Gastroesophageal sphincter (tissue), 4 donors: Measurements from ENCODE around the gene ZNF415. TPM values are rescaled to one million over a fixed set of nuclear protein-coding genes. Genes with fewer than 3 reads are reported as not detected.

Experiments
- ATAC-seq: fragments of 150-250 bp; one replicate; pipeline ENCODE4 v1.9.1; 2016; ENCODE audit warnings: mild to moderate bottlenecking, moderate library complexity
- H3K27ac ChIP-seq, 4 donors: fragments of 200-600 bp; sonication (generic) in 3 of 4; 1 replicate in 3 of 4; 2 replicates in 1 of 4; pipeline ENCODE4 v1.5.1; 2016 to 2019
- H3K27me3 ChIP-seq: fragments of 200-600 bp; sonication (generic); one replicate; pipeline ENCODE4 v1.5.1; 2019
- H3K36me3 ChIP-seq, 2 donors: fragments of 200-600 bp; sonication (generic); one replicate each; pipeline ENCODE4 v1.5.1; 2019; ENCODE audit warnings: control low read depth in 1 of 2
- H3K4me1 ChIP-seq, 3 donors: fragments of 200-600 bp; sonication (generic); 1 replicate in 2 of 3; 2 replicates in 1 of 3; pipeline ENCODE4 v1.5.1; 2016 to 2019; ENCODE audit warnings: control low read depth in 2 of 3
- H3K4me3 ChIP-seq, 2 donors: fragments of 200-600 bp; sonication (generic); one replicate each; pipeline ENCODE4 v1.5.1; 2019; ENCODE audit warnings: mild to moderate bottlenecking in 1 of 2, moderate library complexity in 1 of 2
- H3K9me3 ChIP-seq, 3 donors: fragments of 200-600 bp; sonication (generic); one replicate each; pipeline ENCODE4 v1.5.1; 2017 to 2019; ENCODE audit warnings: control low read depth in 2 of 3
- CTCF ChIP-seq, 4 experiments: fragments of 200-600 bp in 2 of 4; fragments of 450-650 bp in 2 of 4; sonication (generic) in 1 of 4; IDR thresholded peaks; one replicate each; pipeline ENCODE4 v1.5.1; 2017 to 2019; ENCODE audit warnings: antibody characterized with exemption in 4 of 4, mild to moderate bottlenecking in 2 of 4, moderate library complexity in 2 of 4
- EP300 ChIP-seq: sonication (generic); formaldehyde crosslinking; IDR thresholded peaks from one replicate; pipeline ENCODE4 v1.6.1; 2017; ENCODE audit warnings: antibody characterized with exemption, mild to moderate bottlenecking
- POLR2A ChIP-seq, 2 donors: fragments of 450-650 bp; IDR thresholded peaks; one replicate each; pipeline ENCODE4 v1.6.1; 2017; ENCODE audit warnings: antibody characterized with exemption in 2 of 2, mild to moderate bottlenecking in 2 of 2, moderate library complexity in 1 of 2
- POLR2AphosphoS5 ChIP-seq: sonication (generic); formaldehyde crosslinking; IDR thresholded peaks from one replicate; pipeline ENCODE4 v1.6.1; 2017; ENCODE audit warnings: antibody characterized with exemption
- WGBS, 2 donors: methylation state at CpG; one replicate each; pipeline ENCODE4 v1.1.5; 2018; ENCODE audit warnings: low coverage in 1 of 2; 5-methylcytosine and 5-hydroxymethylcytosine counted together
- total RNA-seq, 4 donors: library from RNA; depleted of rRNA; stranded (reverse); fragments of >200 nt; gene quantifications; one replicate each; pipeline ENCODE4 v1.1.0, GENCODE V29; 2016

Gene ZNF415
- total RNA-seq, 4 donors from 2014 or later = 8.6 to 35.0 (median 14.1) TPM

GRCh38 chr19:53094754-53095575 lies 37.7 kb downstream of the ZNF415 start:
- no peak for TF ChIP-seq EP300
- TF ChIP-seq CTCF (IDR thresholded peaks at IDR 0.05) = no peak
- no peak for TF ChIP-seq POLR2A (IDR thresholded peaks at IDR 0.05)
- no peak for TF ChIP-seq POLR2AphosphoS5
- Histone ChIP-seq H3K9me3 (no peaks in the 10 kb centered on the region), H3K27ac (peak overlapping the region in 1 of 4 donors; percentile 46), H3K27me3 (no peaks in the 10 kb centered on the region), H3K4me1 (peaks cover 0 to 3% (median 0%) of the 10 kb centered on the region in 3 donors), H3K4me3 (no peak overlapping the region), H3K36me3 (peaks cover 0 to 54% of the 10 kb centered on the region in 2 donors)
- WGBS, 2 donors = 52 to 60% methylated on average over 9 to 20 of the region's 29 CpGs
- ATAC-seq = no peak

GRCh38 chr19:53092723-53093122 lies 40.0 kb downstream of the ZNF415 start:
- TF ChIP-seq POLR2AphosphoS5 (no peak), CTCF (IDR thresholded peaks at IDR 0.05) (no peak), POLR2A (IDR thresholded peaks at IDR 0.05) (no peak), EP300 (no peak)
- Histone ChIP-seq H3K4me3 (no peak overlapping the region), H3K36me3 (peaks cover 0 to 60% of the 10 kb centered on the region in 2 donors), H3K9me3 (no peaks in the 10 kb centered on the region), H3K27ac (no peak overlapping the region), H3K27me3 (no peaks in the 10 kb centered on the region), H3K4me1 (no peaks in the 10 kb centered on the region)
- WGBS, 2 donors = 14 to 42% methylated on average over 1 of the region's 1 CpG
- no peak for ATAC-seq

- Histone ChIP-seq H3K4me3 (no peak overlapping the region), H3K27ac (no peak overlapping the region), H3K9me3 (no peaks in the 10 kb centered on the region), H3K36me3 (peaks cover 0 to 66% of the 10 kb centered on the region in 2 donors), H3K4me1 (no peaks in the 10 kb centered on the region), H3K27me3 (no peaks in the 10 kb centered on the region)
- WGBS, 2 donors = 93% methylated on average over 7 of the region's 19 CpGs
- ATAC-seq = no peak
- TF ChIP-seq POLR2A (IDR thresholded peaks at IDR 0.05) (no peak), POLR2AphosphoS5 (no peak), CTCF (IDR thresholded peaks at IDR 0.05) (no peak), EP300 (no peak)
These were observed 41.1 kb downstream of the ZNF415 start for GRCh38 chr19:53091413-53092254.

GRCh38 chr19:53088091-53088490 lies 44.6 kb downstream of the ZNF415 start:
- TF ChIP-seq POLR2A (IDR thresholded peaks at IDR 0.05) = no peak
- no peak for TF ChIP-seq CTCF (IDR thresholded peaks at IDR 0.05)
- no peak for TF ChIP-seq EP300
- no peak for TF ChIP-seq POLR2AphosphoS5
- no peaks in the 10 kb centered on the region for H3K4me1 ChIP-seq
- peak overlapping the region in 3 of 4 donors; percentile 2 to 57 (median 35) for H3K27ac ChIP-seq
- 81 to 93% methylated on average over 6 of the region's 6 CpGs for WGBS, 2 donors
- H3K36me3 ChIP-seq = peaks cover 0 to 95% of the 10 kb centered on the region in 2 donors
- no peaks in the 10 kb centered on the region for H3K9me3 ChIP-seq
- no peak for ATAC-seq
- no peak overlapping the region for H3K4me3 ChIP-seq
- no peaks in the 10 kb centered on the region for H3K27me3 ChIP-seq
